ENCODE data around the gene PIK3R5. TPM values are rescaled to one million over a fixed set of nuclear protein-coding genes. Genes with fewer than 3 reads are reported as not detected.

The PIK3R5 gene
- polyA plus RNA-seq, 1 donor (not counting 4 experiments of a cell fraction or from before 2014, with no cell fraction given) = not detected

DNA sequence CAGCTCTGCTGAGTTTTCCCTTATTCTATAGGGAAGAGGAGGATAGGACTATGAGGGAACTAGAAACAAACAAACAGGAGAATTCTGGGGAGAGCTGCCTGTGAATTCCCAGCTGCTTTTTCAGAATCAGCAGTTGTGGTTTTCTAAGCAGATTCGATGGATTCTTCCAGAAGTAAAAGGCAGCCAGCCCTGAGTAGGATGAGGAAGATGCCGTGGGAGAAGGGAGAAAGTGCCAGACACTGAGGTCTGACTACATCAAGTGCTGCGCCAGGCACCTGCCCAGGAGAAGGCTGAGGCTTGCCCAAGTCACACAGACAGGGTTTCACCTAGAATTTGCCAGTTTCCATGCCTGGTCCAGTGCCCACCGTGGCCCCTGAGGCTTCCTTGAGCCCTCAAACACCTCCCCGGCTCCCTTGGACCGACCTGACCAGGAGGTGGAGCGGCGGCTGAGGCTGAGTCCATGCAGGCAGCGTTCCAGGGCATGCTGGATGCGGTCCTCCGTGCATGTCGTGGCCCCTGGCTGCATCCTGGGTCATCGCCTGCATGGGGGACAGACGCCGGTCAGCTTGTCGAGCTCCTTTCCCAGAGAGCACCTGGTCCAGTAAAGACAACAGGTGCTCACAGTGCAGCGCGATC, 54.4 kb downstream of the PIK3R5 start:
- Histone ChIP-seq H3K27ac (ENCODE audit: control insufficient read depth, insufficient read depth, low read length) (no peak overlapping the region), H4K20me1 (ENCODE audit: control insufficient read depth, extremely low read depth, insufficient read depth, low read length) (no peaks in the 10 kb centered on the region), H2AFZ (ENCODE audit: control insufficient read depth, low read length) (no peak overlapping the region), H3K36me3 (ENCODE audit: control insufficient read depth in 2 of 2, extremely low read depth in 1 of 2, insufficient read depth in 2 of 2, low read length in 2 of 2) (no peaks in the 10 kb centered on the region), H3K79me2 (ENCODE audit: control insufficient read depth, insufficient read depth, low read length) (no peaks in the 10 kb centered on the region), H3K9ac (ENCODE audit: control insufficient read depth, extremely low read depth, insufficient read depth, low read length) (no peak overlapping the region), H3K9me3 (ENCODE audit: control insufficient read depth, low read depth, low read length) (no peaks in the 10 kb centered on the region), H3K4me2 (ENCODE audit: control insufficient read depth, extremely low read depth, insufficient read depth, low read depth, low read length) (no peak overlapping the region), H3K4me1 (ENCODE audit: control insufficient read depth, extremely low read depth, insufficient read depth, low read length) (peaks cover 7% of the 10 kb centered on the region), H3K4me3 (ENCODE audit: control insufficient read depth in 2 of 3, extremely low read depth in 1 of 3, insufficient read depth in 2 of 3, low read depth in 1 of 3, low read length in 3 of 3) (no peak overlapping the region), H3K9me1 (ENCODE audit: control insufficient read depth, extremely low read depth, insufficient read depth, low read length) (no peaks in the 10 kb centered on the region), H3K27me3 (ENCODE audit: control insufficient read depth, extremely low read depth, insufficient read depth, low read length) (peaks cover 2% of the 10 kb centered on the region)
- no peak for FAIRE-seq
- no peak for TF ChIP-seq EZH2 (IDR thresholded peaks at IDR 0.05; ENCODE audit: low read length)
- dilution Hi-C loops (cut with MboI; ENCODE audit: extremely low pct_ligation_motif_present, low sequenced_read_pairs) = no loop called here
- DNase-seq (ENCODE audit: low read depth, low spot score) = no peak

GRCh38 chr17:8909586-8910270, 55.8 kb downstream of the PIK3R5 start:
- Histone ChIP-seq H3K4me3 (ENCODE audit: control insufficient read depth in 2 of 3, extremely low read depth in 1 of 3, insufficient read depth in 2 of 3, low read depth in 1 of 3, low read length in 3 of 3) (no peak overlapping the region), H3K27me3 (ENCODE audit: control insufficient read depth, extremely low read depth, insufficient read depth, low read length) (peaks cover 2% of the 10 kb centered on the region), H2AFZ (ENCODE audit: control insufficient read depth, low read length) (no peak overlapping the region), H3K4me2 (ENCODE audit: control insufficient read depth, extremely low read depth, insufficient read depth, low read depth, low read length) (no peak overlapping the region), H3K4me1 (ENCODE audit: control insufficient read depth, extremely low read depth, insufficient read depth, low read length) (no peaks in the 10 kb centered on the region), H4K20me1 (ENCODE audit: control insufficient read depth, extremely low read depth, insufficient read depth, low read length) (no peaks in the 10 kb centered on the region), H3K79me2 (ENCODE audit: control insufficient read depth, insufficient read depth, low read length) (no peaks in the 10 kb centered on the region), H3K9ac (ENCODE audit: control insufficient read depth, extremely low read depth, insufficient read depth, low read length) (no peak overlapping the region), H3K9me1 (ENCODE audit: control insufficient read depth, extremely low read depth, insufficient read depth, low read length) (no peaks in the 10 kb centered on the region), H3K36me3 (ENCODE audit: control insufficient read depth in 2 of 2, extremely low read depth in 1 of 2, insufficient read depth in 2 of 2, low read length in 2 of 2) (no peaks in the 10 kb centered on the region), H3K27ac (ENCODE audit: control insufficient read depth, insufficient read depth, low read length) (no peak overlapping the region), H3K9me3 (ENCODE audit: control insufficient read depth, low read depth, low read length) (no peaks in the 10 kb centered on the region)
- no peak for DNase-seq (ENCODE audit: low read depth, low spot score)
- no peak for TF ChIP-seq EZH2 (IDR thresholded peaks at IDR 0.05; ENCODE audit: low read length)
- TF ChIP-seq, protein P1, sequence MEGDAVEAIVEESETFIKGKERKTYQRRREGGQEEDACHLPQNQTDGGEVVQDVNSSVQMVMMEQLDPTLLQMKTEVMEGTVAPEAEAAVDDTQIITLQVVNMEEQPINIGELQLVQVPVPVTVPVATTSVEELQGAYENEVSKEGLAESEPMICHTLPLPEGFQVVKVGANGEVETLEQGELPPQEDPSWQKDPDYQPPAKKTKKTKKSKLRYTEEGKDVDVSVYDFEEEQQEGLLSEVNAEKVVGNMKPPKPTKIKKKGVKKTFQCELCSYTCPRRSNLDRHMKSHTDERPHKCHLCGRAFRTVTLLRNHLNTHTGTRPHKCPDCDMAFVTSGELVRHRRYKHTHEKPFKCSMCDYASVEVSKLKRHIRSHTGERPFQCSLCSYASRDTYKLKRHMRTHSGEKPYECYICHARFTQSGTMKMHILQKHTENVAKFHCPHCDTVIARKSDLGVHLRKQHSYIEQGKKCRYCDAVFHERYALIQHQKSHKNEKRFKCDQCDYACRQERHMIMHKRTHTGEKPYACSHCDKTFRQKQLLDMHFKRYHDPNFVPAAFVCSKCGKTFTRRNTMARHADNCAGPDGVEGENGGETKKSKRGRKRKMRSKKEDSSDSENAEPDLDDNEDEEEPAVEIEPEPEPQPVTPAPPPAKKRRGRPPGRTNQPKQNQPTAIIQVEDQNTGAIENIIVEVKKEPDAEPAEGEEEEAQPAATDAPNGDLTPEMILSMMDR (optimal IDR thresholded peaks at IDR 0.05 in 1 of 3, IDR thresholded peaks at IDR 0.05 in 1 of 3, conservative IDR thresholded peaks at IDR 0.05 in 1 of 3; ENCODE audit: extremely low read depth in 1 of 3, insufficient read depth in 2 of 3, low read length in 3 of 3) = no peak
- no peak for FAIRE-seq
- dilution Hi-C loops (cut with MboI; ENCODE audit: extremely low pct_ligation_motif_present, low sequenced_read_pairs) = no loop called here
